Measurements from ENCODE around the gene ADCYAP1R1.

- TF ChIP-seq CTCF (IDR thresholded peaks at IDR 0.05) (no peak), POLR2A (IDR thresholded peaks at IDR 0.05) (no peak)
These were observed 23.9 kb downstream of the ADCYAP1R1 start for GRCh38 chr7:31076051-31076450.

Measured in right lobe of liver (tissue), 4 donors.